HEK293T (cell line): Measurements from ENCODE around the gene AKT3.

Experiments
- ARNT ChIP-seq: fragments of 450-650 bp; IDR thresholded peaks from 2 replicates; pipeline ENCODE4 v1.6.1; 2017; ENCODE audit warnings: mild to moderate bottlenecking
- BHLHE40 ChIP-seq: fragments of 450-650 bp; IDR thresholded peaks from 2 replicates; pipeline ENCODE4 v1.6.1; 2016; ENCODE audit warnings: mild to moderate bottlenecking, moderate library complexity, borderline replicate concordance
- ELF4 ChIP-seq: fragments of 450-650 bp; IDR thresholded peaks from 2 replicates; pipeline ENCODE4 v1.6.1; 2017; ENCODE audit warnings: antibody characterized with exemption
- FOXK2 ChIP-seq: fragments of 450-650 bp; IDR thresholded peaks from 2 replicates; pipeline ENCODE4 v1.6.1; 2016; ENCODE audit warnings: mild to moderate bottlenecking
- FOXM1 ChIP-seq: fragments of 450-650 bp; IDR thresholded peaks from 2 replicates; pipeline ENCODE4 v1.6.1; 2017; ENCODE audit warnings: mild to moderate bottlenecking, borderline replicate concordance
- L3MBTL2 ChIP-seq: fragments of 450-650 bp; conservative IDR thresholded peaks from 2 replicates; pipeline ENCODE4 v1.6.1; 2016; ENCODE audit warnings: mild to moderate bottlenecking
- NFRKB ChIP-seq: fragments of 450-650 bp; IDR thresholded peaks from 2 replicates; pipeline ENCODE4 v1.6.1; 2016; ENCODE audit warnings: mild to moderate bottlenecking, moderate library complexity
- SP1 ChIP-seq: fragments of 450-650 bp; IDR thresholded peaks from 2 replicates; pipeline ENCODE4 v1.6.1; 2017
- SUZ12 ChIP-seq: fragments of 450-650 bp; IDR thresholded peaks from 2 replicates; pipeline ENCODE4 v1.6.1; 2016; ENCODE audit warnings: mild to moderate bottlenecking
- TARDBP ChIP-seq: fragments of 450-650 bp; IDR thresholded peaks from 2 replicates; pipeline ENCODE4 v1.6.1; 2016
- ZNF384 ChIP-seq: fragments of 450-650 bp; IDR thresholded peaks from 2 replicates; pipeline ENCODE4 v1.6.1; 2016

- no peak for TF ChIP-seq TARDBP
- no peak for TF ChIP-seq BHLHE40
- TF ChIP-seq FOXK2 = no peak
- no peak for TF ChIP-seq ELF4
- no peak for TF ChIP-seq NFRKB
- TF ChIP-seq ARNT = no peak
- TF ChIP-seq SP1 = no peak
- no peak for TF ChIP-seq FOXM1
- no peak for TF ChIP-seq SUZ12
- TF ChIP-seq ZNF384 = no peak
- TF ChIP-seq L3MBTL2 = no peak
Measured at GRCh38 chr1:243470502-243470901, 379.5 kb downstream of the AKT3 start.
